Measurements from ENCODE around the gene KANTR.
A peak's percentile ranks its signal among the peaks of the same experiment; 100 is the strongest.

Gene KANTR

DNA sequence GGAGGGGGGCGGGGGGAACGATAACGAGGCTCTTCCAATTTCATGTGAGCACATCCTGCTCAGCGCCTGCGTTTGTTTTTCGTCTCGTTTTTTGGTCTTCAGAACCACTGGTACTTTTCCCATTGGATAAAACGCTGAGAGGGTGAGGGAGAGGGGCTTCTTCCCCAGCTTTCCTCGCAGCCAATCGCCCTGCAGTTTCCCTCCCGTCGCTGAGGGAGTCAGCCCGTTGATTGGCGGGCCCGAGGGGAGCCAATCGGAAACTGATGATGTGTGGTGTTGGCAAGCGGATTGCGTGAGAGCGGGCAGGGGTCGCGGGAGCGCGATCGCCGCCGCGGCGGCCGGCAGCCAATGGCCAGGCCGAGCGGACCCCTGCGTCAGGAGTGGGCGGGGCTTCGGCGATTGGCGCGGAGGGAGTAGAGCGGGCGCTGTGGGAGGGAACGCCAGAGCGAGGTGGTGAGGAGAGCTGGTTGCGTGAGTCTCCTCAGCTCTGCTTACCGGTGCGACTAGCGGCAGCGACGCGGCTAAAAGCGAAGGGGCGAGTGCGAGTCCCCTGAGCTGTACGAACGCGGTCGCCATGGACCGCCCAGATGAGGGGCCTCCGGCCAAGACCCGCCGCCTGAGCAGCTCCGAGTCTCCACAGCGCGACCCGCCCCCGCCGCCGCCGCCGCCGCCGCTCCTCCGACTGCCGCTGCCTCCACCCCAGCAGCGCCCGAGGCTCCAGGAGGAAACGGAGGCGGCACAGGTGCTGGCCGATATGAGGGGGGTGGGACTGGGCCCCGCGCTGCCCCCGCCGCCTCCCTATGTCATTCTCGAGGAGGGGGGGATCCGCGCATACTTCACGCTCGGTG lies 11.8 kb upstream of the KANTR start, which contains the start of gene TSPYL2:
TSPYL2 (plus strand) TSS at position 443 of the 848 bp plus-strand sequence; CDS start at position 575, 132 bp downstream.
- Histone ChIP-seq H2BK15ac (ENCODE audit: low read length) (no peak within 1 kb of the TSS), H3K14ac (ENCODE audit: low read length) (no peak within 1 kb of the TSS), H3K4me3 (ENCODE audit: low read length in 2 of 2) (peak within 1 kb of the TSS; percentile 67 to 95), H2AFZ (ENCODE audit: low read length) (peak within 1 kb of the TSS; percentile 76), H3K36me3 (replicated peaks in 1 of 2; ENCODE audit: control insufficient read depth in 2 of 2, insufficient read depth in 2 of 2, low read length in 2 of 2) (peaks cover 23 to 33% of the 10 kb centered on the region in 2 donors), H2BK5ac (ENCODE audit: low read length) (no peak within 1 kb of the TSS), H3K79me1 (ENCODE audit: low read depth, low read length) (peaks cover 6% of the 10 kb centered on the region), H2BK12ac (ENCODE audit: low read length) (no peak within 1 kb of the TSS), H3K27ac (replicated peaks; ENCODE audit: low read length) (peak within 1 kb of the TSS; percentile 71), H3K9me3 (replicated peaks in 1 of 2; ENCODE audit: control insufficient read depth in 2 of 2, insufficient read depth in 1 of 2, low read depth in 1 of 2, low read length in 2 of 2) (no peaks in the 10 kb centered on the region), H3K9ac (ENCODE audit: low read depth, low read length, poor library complexity) (peak within 1 kb of the TSS; percentile 93), H2BK120ac (ENCODE audit: low read depth, low read length) (no peak within 1 kb of the TSS), H3K4ac (ENCODE audit: low read length) (no peak within 1 kb of the TSS), H3K27me3 (ENCODE audit: control insufficient read depth in 3 of 3, insufficient read depth in 3 of 3, low read depth in 1 of 3, low read length in 3 of 3) (no peaks in the 10 kb centered on the region), H3K4me2 (ENCODE audit: insufficient read depth, low read length, poor library complexity, severe bottlenecking) (peak within 1 kb of the TSS; percentile 71), H4K91ac (ENCODE audit: low read depth, low read length, poor library complexity) (no peak within 1 kb of the TSS), H3K4me1 (ENCODE audit: control insufficient read depth in 2 of 2, insufficient read depth in 1 of 2, low read depth in 1 of 2, low read length in 2 of 2) (peaks cover 4 to 5% of the 10 kb centered on the region in 2 donors), H2AK5ac (ENCODE audit: low read depth, low read length) (no peak within 1 kb of the TSS), H3K18ac (ENCODE audit: low read length) (peak within 1 kb of the TSS; percentile 90), H4K8ac (ENCODE audit: low read depth, low read length) (no peak within 1 kb of the TSS), H3K23ac (ENCODE audit: low read depth, low read length, poor library complexity) (peak within 1 kb of the TSS; percentile 89)
- DNase-seq (ENCODE audit: low spot score), result peak; percentile 92
- no CpG with 5 or more reads among the region's 86 CpGs for WGBS, 2 donors (ENCODE audit: extremely low coverage in 2 of 2, insufficient read length in 2 of 2, insufficient replicate concordance in 1 of 2)

DNA sequence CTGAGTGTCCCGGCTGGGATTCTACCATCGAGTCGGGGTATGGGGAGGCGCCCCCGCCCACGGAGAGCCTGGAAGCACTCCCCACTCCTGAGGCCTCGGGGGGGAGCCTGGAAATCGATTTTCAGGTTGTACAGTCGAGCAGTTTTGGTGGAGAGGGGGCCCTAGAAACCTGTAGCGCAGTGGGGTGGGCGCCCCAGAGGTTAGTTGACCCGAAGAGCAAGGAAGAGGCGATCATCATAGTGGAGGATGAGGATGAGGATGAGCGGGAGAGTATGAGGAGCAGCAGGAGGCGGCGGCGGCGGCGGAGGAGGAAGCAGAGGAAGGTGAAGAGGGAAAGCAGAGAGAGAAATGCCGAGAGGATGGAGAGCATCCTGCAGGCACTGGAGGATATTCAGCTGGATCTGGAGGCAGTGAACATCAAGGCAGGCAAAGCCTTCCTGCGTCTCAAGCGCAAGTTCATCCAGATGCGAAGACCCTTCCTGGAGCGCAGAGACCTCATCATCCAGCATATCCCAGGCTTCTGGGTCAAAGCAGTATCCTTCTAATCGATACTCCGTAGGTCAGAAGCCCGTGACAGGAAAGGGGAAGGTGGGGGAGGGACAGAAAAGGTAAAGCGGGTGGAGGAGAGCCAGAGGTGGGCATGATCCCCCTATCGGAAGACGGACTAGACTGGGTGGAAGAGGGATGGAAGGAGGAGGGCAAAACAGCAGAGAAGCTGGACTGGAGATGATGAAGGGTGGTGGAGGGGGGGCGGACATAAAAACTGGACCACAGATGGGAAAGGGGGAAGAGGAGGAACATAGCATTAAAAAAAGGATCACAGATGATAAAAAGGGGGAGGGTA lies 10.9 kb upstream of the KANTR start:
- peak overlapping the region; percentile 71 for H3K4me2 ChIP-seq (ENCODE audit: insufficient read depth, low read length, poor library complexity, severe bottlenecking)
- no peak overlapping the region for H3K27ac ChIP-seq (replicated peaks; ENCODE audit: low read length)
- no peak overlapping the region for H2BK5ac ChIP-seq (ENCODE audit: low read length)
- H3K4me1 ChIP-seq (ENCODE audit: control insufficient read depth in 2 of 2, insufficient read depth in 1 of 2, low read depth in 1 of 2, low read length in 2 of 2), result peaks cover 4 to 5% of the 10 kb centered on the region in 2 donors
- H2BK15ac ChIP-seq (ENCODE audit: low read length), result no peak overlapping the region
- no peak overlapping the region for H2BK12ac ChIP-seq (ENCODE audit: low read length)
- no peak overlapping the region for H2BK120ac ChIP-seq (ENCODE audit: low read depth, low read length)
- no peaks in the 10 kb centered on the region for H3K27me3 ChIP-seq (ENCODE audit: control insufficient read depth in 3 of 3, insufficient read depth in 3 of 3, low read depth in 1 of 3, low read length in 3 of 3)
- H3K14ac ChIP-seq (ENCODE audit: low read length), result no peak overlapping the region
- peak overlapping the region; percentile 90 for H3K18ac ChIP-seq (ENCODE audit: low read length)
- peak overlapping the region; percentile 93 for H3K9ac ChIP-seq (ENCODE audit: low read depth, low read length, poor library complexity)
- WGBS, 2 donors (ENCODE audit: extremely low coverage in 2 of 2, insufficient read length in 2 of 2, insufficient replicate concordance in 1 of 2), result no CpG with 5 or more reads among the region's 31 CpGs
- peak overlapping the region; percentile 89 for H3K23ac ChIP-seq (ENCODE audit: low read depth, low read length, poor library complexity)
- no peaks in the 10 kb centered on the region for H3K9me3 ChIP-seq (replicated peaks in 1 of 2; ENCODE audit: control insufficient read depth in 2 of 2, insufficient read depth in 1 of 2, low read depth in 1 of 2, low read length in 2 of 2)
- DNase-seq (ENCODE audit: low spot score), result no peak
- no peak overlapping the region for H4K8ac ChIP-seq (ENCODE audit: low read depth, low read length)
- H3K4ac ChIP-seq (ENCODE audit: low read length), result no peak overlapping the region
- H2AK5ac ChIP-seq (ENCODE audit: low read depth, low read length), result no peak overlapping the region
- H2AFZ ChIP-seq (ENCODE audit: low read length), result peak overlapping the region; percentile 76
- H3K36me3 ChIP-seq (replicated peaks in 1 of 2; ENCODE audit: control insufficient read depth in 2 of 2, insufficient read depth in 2 of 2, low read length in 2 of 2), result peaks cover 23 to 41% of the 10 kb centered on the region in 2 donors
- H4K91ac ChIP-seq (ENCODE audit: low read depth, low read length, poor library complexity), result no peak overlapping the region
- peaks cover 6% of the 10 kb centered on the region for H3K79me1 ChIP-seq (ENCODE audit: low read depth, low read length)
- H3K4me3 ChIP-seq (ENCODE audit: low read length in 2 of 2), result peak overlapping the region; percentile 67 to 95

DNA sequence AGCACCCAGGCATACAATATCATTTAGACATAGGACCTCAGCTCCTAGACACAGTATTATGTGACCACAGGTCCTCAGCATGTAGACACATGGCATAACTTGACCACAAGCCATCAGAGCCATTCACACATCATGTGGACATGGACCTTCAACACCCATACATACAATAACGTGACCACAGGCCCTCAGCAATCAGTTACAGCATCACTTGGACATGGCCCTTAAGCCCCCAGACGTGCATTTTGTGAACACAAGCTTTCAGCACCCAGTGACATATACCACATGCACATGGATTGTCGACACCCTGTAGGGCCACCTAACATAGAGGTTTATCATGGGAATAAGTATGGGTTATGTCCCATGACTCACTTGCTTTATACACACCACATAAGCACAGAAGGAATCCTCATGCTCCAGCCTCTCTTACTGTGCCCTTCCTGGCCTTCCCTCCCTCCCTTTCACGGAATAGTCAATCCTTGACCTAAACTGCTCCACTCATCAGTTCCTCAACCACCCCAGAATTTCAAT lies 9.8 kb upstream of the KANTR start:
- H2AK5ac ChIP-seq (ENCODE audit: low read depth, low read length), result no peak overlapping the region
- H3K23ac ChIP-seq (ENCODE audit: low read depth, low read length, poor library complexity), result no peak overlapping the region

More for the DNA sequence above, 9.8 kb upstream of the KANTR start:
- H3K79me1 ChIP-seq (ENCODE audit: low read depth, low read length), result peaks cover 6% of the 10 kb centered on the region
- H3K36me3 ChIP-seq (replicated peaks in 1 of 2; ENCODE audit: control insufficient read depth in 2 of 2, insufficient read depth in 2 of 2, low read length in 2 of 2), result peaks cover 23 to 42% of the 10 kb centered on the region in 2 donors
- H2BK5ac ChIP-seq (ENCODE audit: low read length), result no peak overlapping the region
- H3K14ac ChIP-seq (ENCODE audit: low read length), result no peak overlapping the region
- H2BK15ac ChIP-seq (ENCODE audit: low read length), result no peak overlapping the region
- no peak overlapping the region for H2BK12ac ChIP-seq (ENCODE audit: low read length)
- H2AFZ ChIP-seq (ENCODE audit: low read length), result no peak overlapping the region
- no peaks in the 10 kb centered on the region for H3K9me3 ChIP-seq (replicated peaks in 1 of 2; ENCODE audit: control insufficient read depth in 2 of 2, insufficient read depth in 1 of 2, low read depth in 1 of 2, low read length in 2 of 2)
- no peak overlapping the region for H4K91ac ChIP-seq (ENCODE audit: low read depth, low read length, poor library complexity)
- H3K27me3 ChIP-seq (ENCODE audit: control insufficient read depth in 3 of 3, insufficient read depth in 3 of 3, low read depth in 1 of 3, low read length in 3 of 3), result no peaks in the 10 kb centered on the region
- H3K9ac ChIP-seq (ENCODE audit: low read depth, low read length, poor library complexity), result no peak overlapping the region
- no peak overlapping the region for H3K4ac ChIP-seq (ENCODE audit: low read length)
- no peak overlapping the region for H3K4me2 ChIP-seq (ENCODE audit: insufficient read depth, low read length, poor library complexity, severe bottlenecking)
- H3K4me3 ChIP-seq (ENCODE audit: low read length in 2 of 2), result peak overlapping the region in 1 of 2 donors; percentile 58
- no peak overlapping the region for H2BK120ac ChIP-seq (ENCODE audit: low read depth, low read length)
- WGBS, 2 donors (ENCODE audit: extremely low coverage in 2 of 2, insufficient read length in 2 of 2, insufficient replicate concordance in 1 of 2), result no CpG with 5 or more reads among the region's 4 CpGs
- no peak for DNase-seq (ENCODE audit: low spot score)
- H3K4me1 ChIP-seq (ENCODE audit: control insufficient read depth in 2 of 2, insufficient read depth in 1 of 2, low read depth in 1 of 2, low read length in 2 of 2), result peaks cover 4 to 5% of the 10 kb centered on the region in 2 donors
- no peak overlapping the region for H3K27ac ChIP-seq (replicated peaks; ENCODE audit: low read length)
- no peak overlapping the region for H4K8ac ChIP-seq (ENCODE audit: low read depth, low read length)
- no peak overlapping the region for H3K18ac ChIP-seq (ENCODE audit: low read length)
